ENCODE measurements around the gene SYNRG.

GRCh38 chr17:37535906-37536305, 73.3 kb downstream of the SYNRG start:
- TF ChIP-seq CTCF (IDR thresholded peaks at IDR 0.05; ENCODE audit: low read length): no peak
- no peak for TF ChIP-seq EZH2 (IDR thresholded peaks at IDR 0.05; ENCODE audit: borderline replicate concordance, low read length)

Measured in OCI-LY1 (cell line).